Activated CD4-positive, alpha-beta memory T cell treated with anti-CD3 and anti-CD28 coated beads, Interleukin-2, amount 10 ng/mL, durations not matched to agents 7 days and 5 days (primary cell): Measurements from ENCODE around the gene GALNT13. TPM values are rescaled to one million over a fixed set of nuclear protein-coding genes. Genes with fewer than 3 reads are reported as not detected.

ENCODE experiments used
- CTCF ChIA-PET: fragments of 350-600 bp; sonication (Branson Sonifier 250); formaldehyde crosslinking; loops from one replicate; lab custom pipeline; 2021; ENCODE audit warnings: antibody characterized with exemption, inconsistent platforms; lab: Charles Lee
- POLR2A ChIA-PET: fragments of 350-600 bp; sonication (Branson Sonifier 250); formaldehyde crosslinking; loops from one replicate; lab custom pipeline; 2021; ENCODE audit warnings: antibody characterized with exemption; lab: Charles Lee
- DNase-seq: peaks from one replicate; pipeline ENCODE4 v3.0.0-alpha.2; 2020
- H3K27ac Mint-ChIP-seq: one replicate; pipeline ENCODE4 v1.8.0; 2021; ENCODE audit warnings: mild to moderate bottlenecking, mixed read lengths
- H3K27me3 Mint-ChIP-seq: one replicate; pipeline ENCODE4 v1.8.0; 2021; ENCODE audit warnings: mixed read lengths
- H3K36me3 Mint-ChIP-seq: one replicate; pipeline ENCODE4 v1.8.0; 2021; ENCODE audit warnings: low read depth, mixed read lengths
- H3K4me1 Mint-ChIP-seq: one replicate; pipeline ENCODE4 v1.8.0; 2021; ENCODE audit warnings: mixed read lengths
- H3K4me3 Mint-ChIP-seq: one replicate; pipeline ENCODE4 v1.8.0; 2021; ENCODE audit warnings: mild to moderate bottlenecking, mixed read lengths
- H3K9me3 Mint-ChIP-seq: one replicate; pipeline ENCODE4 v1.8.0; 2021; ENCODE audit warnings: mixed read lengths
- total RNA-seq, 2 experiments: library from RNA; stranded (reverse); gene quantifications; one replicate each; pipeline ENCODE4 v1.2.3, GENCODE V29; 2021

GALNT13 gene
- total RNA-seq: not detected

- Mint-ChIP-seq H3K36me3 (peaks cover 6% of the 10 kb centered on the region), H3K4me3 (no peak within 1 kb of the TSS), H3K4me1 (peaks cover 2% of the 10 kb centered on the region), H3K27ac (no peak within 1 kb of the TSS), H3K27me3 (peaks cover 21% of the 10 kb centered on the region), H3K9me3 (peaks cover 3% of the 10 kb centered on the region)
- DNase-seq: no peak
- ChIA-PET POLR2A (no interaction called here), CTCF (no interaction called here)
Measured at GRCh38 chr2:153871231-153872221, at the start of gene GALNT13. Gene GALNT13 (plus strand): TSS chr2:153871922.

- no peak for DNase-seq
- Mint-ChIP-seq H3K36me3 (no peaks in the 10 kb centered on the region), H3K4me3 (no peak overlapping the region), H3K9me3 (peaks cover 9% of the 10 kb centered on the region), H3K27me3 (no peaks in the 10 kb centered on the region), H3K4me1 (no peaks in the 10 kb centered on the region), H3K27ac (no peak overlapping the region)
- ChIA-PET CTCF (no interaction called here), POLR2A (no interaction called here)
Measured at GRCh38 chr2:153823880-153824279, 47.8 kb upstream of the GALNT13 start.

- no peak overlapping the region for H3K27ac Mint-ChIP-seq
- POLR2A ChIA-PET: no interaction called here
Measured at GRCh38 chr2:153828335-153828734, 43.4 kb upstream of the GALNT13 start.

GRCh38 chr2:153834662-153835061, 37.1 kb upstream of the GALNT13 start:
- Mint-ChIP-seq H3K9me3 (peaks cover 4% of the 10 kb centered on the region), H3K27ac (no peak overlapping the region), H3K36me3 (no peaks in the 10 kb centered on the region), H3K4me1 (no peaks in the 10 kb centered on the region), H3K27me3 (no peaks in the 10 kb centered on the region), H3K4me3 (no peak overlapping the region)
- no peak for DNase-seq
- ChIA-PET CTCF (no interaction called here), POLR2A (no interaction called here)

More at GRCh38 chr2:153828335-153828734, 43.4 kb upstream of the GALNT13 start:
- no peak for DNase-seq
- Mint-ChIP-seq H3K36me3 (no peaks in the 10 kb centered on the region), H3K9me3 (peaks cover 16% of the 10 kb centered on the region), H3K4me1 (no peaks in the 10 kb centered on the region), H3K4me3 (no peak overlapping the region), H3K27me3 (no peaks in the 10 kb centered on the region)
- CTCF ChIA-PET: no interaction called here

GRCh38 chr2:153858250-153858649, 13.5 kb upstream of the GALNT13 start:
- Mint-ChIP-seq H3K9me3 (peaks cover 4% of the 10 kb centered on the region), H3K27ac (no peak overlapping the region), H3K36me3 (no peaks in the 10 kb centered on the region), H3K4me1 (no peaks in the 10 kb centered on the region), H3K4me3 (no peak overlapping the region), H3K27me3 (no peaks in the 10 kb centered on the region)
- no peak for DNase-seq
- POLR2A ChIA-PET: no interaction called here
- CTCF ChIA-PET: no interaction called here

- H3K9me3 Mint-ChIP-seq: peaks cover 5% of the 10 kb centered on the region
- H3K4me3 Mint-ChIP-seq: no peak overlapping the region
- POLR2A ChIA-PET: no interaction called here
- H3K27me3 Mint-ChIP-seq: no peaks in the 10 kb centered on the region
- no peak overlapping the region for H3K27ac Mint-ChIP-seq
- H3K4me1 Mint-ChIP-seq: no peaks in the 10 kb centered on the region
- CTCF ChIA-PET: no interaction called here
- no peaks in the 10 kb centered on the region for H3K36me3 Mint-ChIP-seq
- no peak for DNase-seq
Measured at GRCh38 chr2:153864022-153864421, 7.7 kb upstream of the GALNT13 start.

- no peaks in the 10 kb centered on the region for H3K4me1 Mint-ChIP-seq
- ChIA-PET CTCF (no interaction called here), POLR2A (no interaction called here)
- DNase-seq: no peak
- H3K4me3 Mint-ChIP-seq: no peak overlapping the region
- H3K9me3 Mint-ChIP-seq: peaks cover 5% of the 10 kb centered on the region
- no peaks in the 10 kb centered on the region for H3K36me3 Mint-ChIP-seq
- no peak overlapping the region for H3K27ac Mint-ChIP-seq
- peaks cover 6% of the 10 kb centered on the region for H3K27me3 Mint-ChIP-seq
Measured at GRCh38 chr2:153866595-153866994, 5.1 kb upstream of the GALNT13 start.

GRCh38 chr2:153870308-153870707, 1.4 kb upstream of the GALNT13 start:
- Mint-ChIP-seq H3K4me1 (peaks cover 2% of the 10 kb centered on the region), H3K9me3 (peaks cover 3% of the 10 kb centered on the region), H3K4me3 (no peak overlapping the region), H3K36me3 (peaks cover 6% of the 10 kb centered on the region), H3K27me3 (peaks cover 21% of the 10 kb centered on the region), H3K27ac (no peak overlapping the region)
- no peak for DNase-seq
- CTCF ChIA-PET: no interaction called here
- POLR2A ChIA-PET: no interaction called here

GRCh38 chr2:153872311-153873051, 759 bp downstream of the GALNT13 start:
- CTCF ChIA-PET: no interaction called here
- no peak for DNase-seq
- Mint-ChIP-seq H3K27ac (no peak overlapping the region), H3K36me3 (peaks cover 6% of the 10 kb centered on the region), H3K9me3 (peaks cover 3% of the 10 kb centered on the region), H3K4me3 (no peak overlapping the region), H3K27me3 (peaks cover 21% of the 10 kb centered on the region), H3K4me1 (peaks cover 2% of the 10 kb centered on the region)
- POLR2A ChIA-PET: no interaction called here

- Mint-ChIP-seq H3K4me1 (peaks cover 2% of the 10 kb centered on the region), H3K27me3 (peaks cover 21% of the 10 kb centered on the region), H3K9me3 (peaks cover 3% of the 10 kb centered on the region), H3K4me3 (no peak overlapping the region), H3K36me3 (peaks cover 6% of the 10 kb centered on the region), H3K27ac (no peak overlapping the region)
- ChIA-PET POLR2A (no interaction called here), CTCF (no interaction called here)
- DNase-seq: no peak
Measured at GRCh38 chr2:153873052-153874048, 1.6 kb downstream of the GALNT13 start.

- peaks cover 18% of the 10 kb centered on the region for H3K27me3 Mint-ChIP-seq
- H3K9me3 Mint-ChIP-seq: peaks cover 3% of the 10 kb centered on the region
- no peak overlapping the region for H3K27ac Mint-ChIP-seq
- H3K36me3 Mint-ChIP-seq: peaks cover 6% of the 10 kb centered on the region
- POLR2A ChIA-PET: no interaction called here
- DNase-seq: no peak
- H3K4me1 Mint-ChIP-seq: peaks cover 2% of the 10 kb centered on the region
- CTCF ChIA-PET: no interaction called here
- H3K4me3 Mint-ChIP-seq: no peak overlapping the region
Measured at GRCh38 chr2:153875801-153876466, 4.2 kb downstream of the GALNT13 start.

GRCh38 chr2:153880926-153881325, 9.2 kb downstream of the GALNT13 start:
- Mint-ChIP-seq H3K36me3 (no peaks in the 10 kb centered on the region), H3K27me3 (no peaks in the 10 kb centered on the region), H3K9me3 (no peaks in the 10 kb centered on the region), H3K4me3 (no peak overlapping the region), H3K4me1 (no peaks in the 10 kb centered on the region), H3K27ac (no peak overlapping the region)
- ChIA-PET CTCF (no interaction called here), POLR2A (no interaction called here)
- no peak for DNase-seq
